ENCODE measurements around the gene ADGRB3.
"Not testable (repeated sequence)": the region's sequence is repeated elsewhere in the genome, so short reads cannot be mapped to it uniquely, and the experiment has no call there.

The ADGRB3 gene

DNA sequence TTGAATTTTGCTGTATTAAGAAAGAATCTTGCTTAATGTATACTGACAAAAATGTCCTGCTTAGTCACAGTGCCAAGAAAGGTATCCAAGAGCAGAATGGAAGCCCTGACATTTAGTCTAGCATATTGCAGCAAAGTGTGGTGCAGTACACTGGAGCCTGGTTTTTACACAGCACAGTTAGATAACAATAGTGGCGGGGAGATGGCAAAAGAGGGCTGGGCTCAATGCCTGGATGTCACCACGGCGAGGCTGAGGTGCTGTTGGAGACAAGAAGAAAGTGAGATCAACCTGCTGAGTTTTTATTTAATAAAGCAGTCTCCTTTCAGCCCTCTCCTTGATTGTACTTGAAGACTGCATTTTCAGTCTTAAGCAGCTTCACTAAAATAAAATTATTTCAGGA is 735.7 kb downstream of the ADGRB3 start:
- DNase-seq = no peak

GRCh38 chr6:69378326-69378725 is 743.2 kb downstream of the ADGRB3 start:
- no peak for DNase-seq

DNA sequence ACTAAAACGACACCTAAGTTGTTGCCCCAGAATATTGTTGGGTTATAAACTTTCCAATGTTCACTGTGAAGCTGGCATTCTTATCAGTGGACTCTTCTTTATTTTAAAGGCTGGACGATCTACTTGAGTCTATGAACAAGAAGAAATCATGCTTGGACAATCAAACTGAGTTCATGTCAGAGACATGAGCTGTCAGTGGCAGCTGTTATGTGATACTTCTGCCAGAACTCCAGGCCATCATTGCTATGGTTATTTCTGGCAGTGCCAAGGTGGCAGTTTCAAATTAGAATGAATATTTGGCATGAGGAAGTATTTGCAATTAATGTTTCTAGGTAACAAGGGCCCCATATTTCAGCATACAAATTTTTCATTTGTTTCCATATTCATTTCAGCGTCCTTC is 744.4 kb downstream of the ADGRB3 start:
- DNase-seq = no peak

DNA sequence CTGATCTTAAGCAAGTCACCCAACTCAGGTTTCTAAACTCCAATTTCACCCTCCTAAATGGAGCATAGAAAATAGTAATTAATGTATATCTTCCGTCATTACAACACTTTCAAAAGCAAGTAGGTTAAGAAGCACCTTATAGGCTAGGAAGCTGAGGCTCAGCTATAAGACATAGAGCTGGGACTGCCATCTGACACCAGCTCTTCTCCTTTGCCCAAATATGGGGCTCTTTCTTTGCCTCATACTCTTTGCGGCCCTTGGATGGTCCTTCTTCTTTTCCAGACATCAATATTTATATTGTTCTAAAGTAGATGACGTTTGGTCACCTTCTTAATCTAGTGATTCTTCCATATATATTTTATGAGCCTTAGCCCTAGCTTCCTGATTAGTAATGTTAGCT is 748.5 kb downstream of the ADGRB3 start:
- DNase-seq = no peak

DNA sequence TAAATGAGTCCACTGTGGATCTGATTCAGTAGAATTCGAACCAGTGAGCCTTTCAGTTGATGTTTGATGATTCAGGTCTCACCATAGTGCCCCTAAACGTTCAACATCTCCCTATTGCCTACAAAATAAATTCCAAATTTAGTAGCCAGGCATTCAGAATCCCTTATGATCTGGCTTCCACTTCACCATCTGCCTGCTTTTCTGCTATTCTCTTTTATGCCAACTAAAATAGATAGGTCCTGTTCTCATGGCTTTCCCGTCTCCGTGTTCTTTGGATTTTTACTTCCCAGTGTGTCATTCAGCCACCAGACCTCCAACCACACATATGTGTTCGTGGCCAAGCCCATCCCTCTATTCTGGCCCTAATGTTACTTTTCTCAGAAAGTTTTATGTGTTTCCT is 751.3 kb downstream of the ADGRB3 start:
- no peak for DNase-seq

GRCh38 chr6:69390125-69390524 is 755.0 kb downstream of the ADGRB3 start:
- DNase-seq = no peak

DNA sequence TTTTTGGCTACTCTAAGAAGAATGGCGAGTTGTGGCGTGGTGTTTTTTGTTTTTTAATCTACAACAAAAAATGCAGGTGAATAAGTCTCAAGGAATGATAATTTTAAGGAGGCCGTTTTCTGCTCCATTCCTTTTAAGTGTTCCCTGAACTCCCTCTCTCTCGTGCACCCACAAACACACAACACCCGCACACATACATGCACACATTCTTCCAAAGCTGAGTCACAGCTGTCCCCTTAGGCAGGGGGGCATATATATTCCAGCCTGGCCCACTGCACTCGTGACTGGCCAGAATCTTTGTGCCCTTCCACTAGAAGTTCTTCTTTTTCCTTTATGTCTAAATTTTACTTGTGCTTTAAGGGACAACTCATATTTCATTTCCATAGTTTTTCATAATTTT is 756.0 kb downstream of the ADGRB3 start:
- no peak for DNase-seq

- DNase-seq = no peak
Measured at GRCh38 chr6:69392745-69393144, 757.7 kb downstream of the ADGRB3 start.

DNA sequence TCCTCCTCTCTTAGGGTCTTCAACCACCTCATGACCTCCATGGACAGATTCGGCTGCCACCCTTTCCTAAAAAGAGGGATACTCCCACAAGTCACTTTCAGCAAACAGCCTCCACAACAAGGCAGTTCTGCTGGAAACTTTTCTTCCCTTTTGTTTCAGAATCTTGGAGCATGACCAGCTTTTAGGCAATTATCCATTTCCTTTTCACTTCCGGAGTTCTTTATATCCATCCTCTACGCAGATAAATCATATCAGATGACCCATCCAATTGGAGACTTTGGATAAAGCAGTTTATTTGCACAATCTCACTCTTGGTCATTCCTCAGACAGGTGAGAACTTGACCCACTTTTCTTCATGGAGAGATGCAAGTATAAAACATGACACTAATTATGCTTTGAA is 763.2 kb downstream of the ADGRB3 start:
- DNase-seq = no peak

GRCh38 chr6:69398729-69399128 is 763.6 kb downstream of the ADGRB3 start:
- DNase-seq = no peak

- DNase-seq = no peak
Measured at GRCh38 chr6:69408886-69409285, 773.8 kb downstream of the ADGRB3 start.

- DNase-seq = no peak
Measured at GRCh38 chr6:69416776-69417175, 781.7 kb downstream of the ADGRB3 start.

DNA sequence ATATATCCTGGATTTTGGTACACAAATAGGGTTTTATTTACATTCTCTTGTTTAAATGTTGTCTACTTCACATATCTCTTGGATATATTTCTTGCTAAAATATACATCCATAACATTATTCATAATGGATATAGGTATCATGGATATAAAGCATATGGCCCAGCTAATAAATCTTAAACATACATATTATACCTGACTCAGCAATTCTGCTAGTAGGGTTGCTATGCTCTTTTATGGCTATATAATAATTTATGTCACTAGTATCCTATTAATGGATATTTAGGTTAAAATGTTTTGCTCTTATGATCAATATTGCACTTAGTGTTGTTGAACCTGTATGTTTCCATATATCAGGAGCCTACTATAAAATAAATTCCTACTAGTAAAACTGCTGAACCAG is 786.2 kb downstream of the ADGRB3 start:
- DNase-seq = no peak

- no peak for DNase-seq
Measured at GRCh38 chr6:69422020-69422419, 786.9 kb downstream of the ADGRB3 start.

- no peak for DNase-seq
Measured at GRCh38 chr6:69422475-69422874, 787.4 kb downstream of the ADGRB3 start.

DNA sequence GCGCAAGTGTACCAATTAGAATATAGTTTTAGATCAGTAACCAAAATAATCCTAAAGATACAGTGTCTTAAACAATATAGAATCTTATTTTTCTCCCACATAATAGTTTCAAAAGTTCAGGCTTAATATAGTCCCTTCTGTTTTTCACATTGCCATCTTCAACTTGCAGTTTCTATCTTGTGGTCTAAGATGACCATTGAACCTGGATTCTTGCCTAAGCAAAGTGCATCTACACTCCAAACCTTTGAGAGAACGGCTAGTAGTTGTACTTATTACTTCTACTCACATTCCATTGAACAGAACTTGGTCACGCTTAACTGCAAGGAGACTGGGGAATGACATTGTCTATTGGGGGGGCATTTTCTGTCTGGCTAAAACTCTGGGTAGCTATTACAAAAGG is 788.7 kb downstream of the ADGRB3 start:
- no peak for DNase-seq

- DNase-seq = no peak
Measured at GRCh38 chr6:69424581-69424980, 789.5 kb downstream of the ADGRB3 start.

- DNase-seq = no peak
Measured at GRCh38 chr6:69427882-69428281, 792.8 kb downstream of the ADGRB3 start.

DNA sequence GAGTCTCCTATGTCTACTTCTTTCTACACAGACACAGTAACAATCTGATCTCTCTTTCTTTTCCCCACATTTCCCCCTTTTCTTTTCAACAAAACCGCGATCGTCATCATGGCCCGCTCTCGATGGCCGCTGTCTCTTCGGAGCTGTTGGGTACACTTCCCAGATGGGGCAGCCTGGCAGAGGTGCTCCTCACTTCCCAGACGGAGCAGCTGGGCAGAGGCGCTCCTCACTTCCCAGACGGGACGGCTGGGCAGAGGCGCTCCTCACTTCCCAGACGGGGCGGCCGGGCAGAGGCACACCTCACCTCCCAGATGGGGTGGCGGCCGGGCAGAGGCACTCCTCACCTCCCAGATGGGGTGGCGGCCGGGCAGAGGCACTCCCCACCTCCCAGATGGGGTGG is 797.1 kb downstream of the ADGRB3 start:
- not testable (repeated sequence) for DNase-seq

GRCh38 chr6:69433116-69433515 is 798.0 kb downstream of the ADGRB3 start:
- not testable (repeated sequence) for DNase-seq

GRCh38 chr6:69438113-69438512 is 803.0 kb downstream of the ADGRB3 start:
- no peak for DNase-seq
